GM12892 (cell line): ENCODE results near the gene SLC2A3.
"Not testable (repeated sequence)": the region's sequence is repeated elsewhere in the genome, so short reads cannot be mapped to it uniquely, and the experiment has no call there.

Experiments
- DNase-seq: peaks from one replicate; pipeline ENCODE4 v3.0.0; 2011; ENCODE audit not compliant: insufficient read length
- FAIRE-seq: peaks from 2 replicates; lab custom pipeline; 2011; peaks lifted over from hg19 to GRCh38; lab: Jason Lieb, UNC
- POLR2A ChIP-seq: IDR thresholded peaks from 2 replicates; pipeline ENCODE4 v1.6.1; 2011; ENCODE audit warnings: low read depth, low read length, control low read depth
- POLR2AphosphoS5 ChIP-seq: IDR thresholded peaks from 2 replicates; pipeline ENCODE4 v1.6.1; 2011; ENCODE audit warnings: low read depth, low read length, control low read depth
- TAF1 ChIP-seq: IDR thresholded peaks from 2 replicates; pipeline ENCODE4 v1.6.1; 2011; ENCODE audit warnings: low read depth, mild to moderate bottlenecking, control low read depth, low read length, borderline replicate concordance

The SLC2A3 gene

GRCh38 chr12:7917392-7918267 lies 18.4 kb downstream of the SLC2A3 start:
- DNase-seq (no peak), FAIRE-seq (no peak)
- no peak for TF ChIP-seq TAF1
- TF ChIP-seq POLR2A: no peak
- no peak for TF ChIP-seq POLR2AphosphoS5

- FAIRE-seq (no peak), DNase-seq (no peak)
- TF ChIP-seq POLR2A: no peak
These were observed 19.1 kb downstream of the SLC2A3 start for GRCh38 chr12:7916936-7917335.

GRCh38 chr12:7915661-7916403 lies 20.2 kb downstream of the SLC2A3 start:
- TF ChIP-seq TAF1: no peak
- no peak for TF ChIP-seq POLR2A
- FAIRE-seq: no peak
- no peak for DNase-seq

GRCh38 chr12:7910106-7910505 lies 25.9 kb downstream of the SLC2A3 start:
- FAIRE-seq, DNase-seq: not testable (repeated sequence)

- TF ChIP-seq TAF1 (no peak), POLR2A (no peak), POLR2AphosphoS5 (no peak)
- FAIRE-seq (no peak), DNase-seq (no peak)
These were observed 29.0 kb downstream of the SLC2A3 start for GRCh38 chr12:7907009-7907408.

GRCh38 chr12:7906303-7906702 lies 29.7 kb downstream of the SLC2A3 start:
- not testable (repeated sequence) for FAIRE-seq, DNase-seq

GRCh38 chr12:7905600-7906125 lies 30.3 kb downstream of the SLC2A3 start:
- not testable (repeated sequence) for DNase-seq, FAIRE-seq

GRCh38 chr12:7905071-7905470 lies 30.9 kb downstream of the SLC2A3 start:
- DNase-seq: no peak
- FAIRE-seq: no peak
- no peak for TF ChIP-seq POLR2A
- no peak for TF ChIP-seq TAF1
- no peak for TF ChIP-seq POLR2AphosphoS5

GRCh38 chr12:7902416-7902815 lies 33.6 kb downstream of the SLC2A3 start:
- not testable (repeated sequence) for FAIRE-seq

GRCh38 chr12:7899755-7900154 lies 36.2 kb downstream of the SLC2A3 start:
- DNase-seq (no peak), FAIRE-seq (no peak)
- TF ChIP-seq TAF1 (no peak), POLR2A (no peak), POLR2AphosphoS5 (no peak)

More at GRCh38 chr12:7902416-7902815, 33.6 kb downstream of the SLC2A3 start:
- DNase-seq: not testable (repeated sequence)

- not testable (repeated sequence) for DNase-seq, FAIRE-seq
These were observed 39.3 kb downstream of the SLC2A3 start for GRCh38 chr12:7896726-7897125.

- TF ChIP-seq POLR2A (no peak), TAF1 (no peak), POLR2AphosphoS5 (no peak)
- DNase-seq (no peak), FAIRE-seq (no peak)
These were observed 43.6 kb downstream of the SLC2A3 start for GRCh38 chr12:7892186-7892980.
